Endothelial cell of umbilical vein (primary cell): Measurements from ENCODE around the gene MYO1E.

Source experiments
- CTCF ChIP-seq, 2 donors: IDR thresholded peaks; 1 replicate in 1 of 2; 2 replicates in 1 of 2; pipeline ENCODE4 v1.5.1; 2011; ENCODE audit warnings: low read length in 2 of 2, mild to moderate bottlenecking in 2 of 2, moderate library complexity in 2 of 2, control low read depth in 1 of 2, inconsistent platforms in 1 of 2, low read depth in 1 of 2; ENCODE audit not compliant: insufficient read depth in 1 of 2; ENCODE audit errors: extremely low read depth in 1 of 2
- EZH2 ChIP-seq: IDR thresholded peaks from 2 replicates; pipeline ENCODE4 v1.6.1; 2012; ENCODE audit warnings: borderline replicate concordance, low read depth, mild to moderate bottlenecking, moderate library complexity, low read length, inconsistent platforms; ENCODE audit not compliant: severe bottlenecking
- POLR2A ChIP-seq: IDR thresholded peaks from 2 replicates; pipeline ENCODE4 v1.6.1; 2012; ENCODE audit warnings: low read depth, mild to moderate bottlenecking, control low read depth, low read length
- POLR2AphosphoS5 ChIP-seq: IDR thresholded peaks from 2 replicates; pipeline ENCODE4 v1.6.1; 2012; ENCODE audit warnings: low read depth, mild to moderate bottlenecking, control low read depth, low read length, moderate library complexity; ENCODE audit not compliant: insufficient read depth

- TF ChIP-seq POLR2A (no peak), CTCF (IDR thresholded peaks at IDR 0.05; ENCODE audit: extremely low read depth in 1 of 2, insufficient read depth in 1 of 2, low read depth in 1 of 2, low read length in 2 of 2) (no peak), POLR2AphosphoS5 (no peak), EZH2 (no peak)
Measured at GRCh38 chr15:59350421-59350732, 22.3 kb downstream of the MYO1E start.
